Left ventricle myocardium inferior (tissue), 1 donor: Measurements from ENCODE around the gene ITPR1. TPM values are rescaled to one million over a fixed set of nuclear protein-coding genes. Genes with fewer than 3 reads are reported as not detected.

ENCODE experiments used
- DNase-seq: peaks from one replicate; pipeline ENCODE4 v3.0.0-alpha.2; 2020
- H3K27ac ChIP-seq: fragments of 200-600 bp; replicated peaks from 2 replicates; pipeline ENCODE4 v1.8.0; 2021
- H3K27me3 ChIP-seq: fragments of 200-600 bp; 2 replicates; pipeline ENCODE4 v1.8.0; 2021; ENCODE audit warnings: low read depth
- H3K36me3 ChIP-seq: fragments of 200-600 bp; 2 replicates; pipeline ENCODE4 v1.8.0; 2021
- H3K4me1 ChIP-seq: fragments of 200-600 bp; 2 replicates; pipeline ENCODE4 v1.8.0; 2021
- H3K4me3 ChIP-seq: fragments of 200-600 bp; 2 replicates; pipeline ENCODE4 v1.8.0; 2021; ENCODE audit warnings: mild to moderate bottlenecking, moderate library complexity
- H3K9me3 ChIP-seq: fragments of 200-600 bp; replicated peaks from 2 replicates; pipeline ENCODE4 v1.8.0; 2021
- intact Hi-C: fragments of 100-400 bp; cut with micrococcal nuclease; formaldehyde crosslinking; loops from one replicate; pipeline ENCODE4 v1.11.0; 2022
- total RNA-seq: library from RNA; stranded (reverse); fragmentation: NEBNext Ultra II Directional; extraction: Animal tissue kit (Norgen Biotek cat#: 25700); gene quantifications from one replicate; pipeline ENCODE4 v1.2.1, GENCODE V29; 2021
- TF ChIP-seq, protein P1 (sequence below): fragments of 200-600 bp; IDR thresholded peaks from 2 replicates; pipeline ENCODE4 v1.8.0; 2021; ENCODE audit warnings: antibody characterized with exemption, mild to moderate bottlenecking, borderline replicate concordance
- donor health status: DM: no; HTN: yes; CAD: no; lungs with severe emphysema.

The ITPR1 gene
- total RNA-seq, 1 donor from 2014 or later, result 29.0 TPM

DNA sequence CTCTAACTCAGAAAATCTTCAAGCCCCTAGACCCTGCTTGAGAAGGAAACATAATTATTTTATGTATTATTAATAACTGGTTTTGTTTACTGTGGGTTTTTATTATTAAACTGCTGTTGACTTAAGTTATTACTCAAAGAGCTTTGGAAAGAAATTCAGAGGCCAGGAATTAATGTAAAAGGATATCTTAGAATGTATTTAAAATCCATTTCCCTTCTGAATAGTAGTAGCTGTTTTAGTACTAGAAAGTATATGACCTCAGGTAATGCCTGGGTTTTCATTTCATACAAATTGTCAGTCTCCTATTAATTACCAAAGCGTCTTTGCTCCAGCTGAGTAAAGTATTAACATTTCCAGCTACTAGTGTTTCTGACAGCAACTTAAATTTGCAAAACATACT, 223.1 kb downstream of the ITPR1 start:
- Histone ChIP-seq H3K27ac (peak overlapping the region; percentile 57), H3K27me3 (no peaks in the 10 kb centered on the region), H3K4me1 (peaks cover 45% of the 10 kb centered on the region), H3K9me3 (no peaks in the 10 kb centered on the region), H3K4me3 (no peak overlapping the region), H3K36me3 (peaks cover 35% of the 10 kb centered on the region)
- TF ChIP-seq, protein P1, sequence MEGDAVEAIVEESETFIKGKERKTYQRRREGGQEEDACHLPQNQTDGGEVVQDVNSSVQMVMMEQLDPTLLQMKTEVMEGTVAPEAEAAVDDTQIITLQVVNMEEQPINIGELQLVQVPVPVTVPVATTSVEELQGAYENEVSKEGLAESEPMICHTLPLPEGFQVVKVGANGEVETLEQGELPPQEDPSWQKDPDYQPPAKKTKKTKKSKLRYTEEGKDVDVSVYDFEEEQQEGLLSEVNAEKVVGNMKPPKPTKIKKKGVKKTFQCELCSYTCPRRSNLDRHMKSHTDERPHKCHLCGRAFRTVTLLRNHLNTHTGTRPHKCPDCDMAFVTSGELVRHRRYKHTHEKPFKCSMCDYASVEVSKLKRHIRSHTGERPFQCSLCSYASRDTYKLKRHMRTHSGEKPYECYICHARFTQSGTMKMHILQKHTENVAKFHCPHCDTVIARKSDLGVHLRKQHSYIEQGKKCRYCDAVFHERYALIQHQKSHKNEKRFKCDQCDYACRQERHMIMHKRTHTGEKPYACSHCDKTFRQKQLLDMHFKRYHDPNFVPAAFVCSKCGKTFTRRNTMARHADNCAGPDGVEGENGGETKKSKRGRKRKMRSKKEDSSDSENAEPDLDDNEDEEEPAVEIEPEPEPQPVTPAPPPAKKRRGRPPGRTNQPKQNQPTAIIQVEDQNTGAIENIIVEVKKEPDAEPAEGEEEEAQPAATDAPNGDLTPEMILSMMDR, result no peak
- no peak for DNase-seq
- intact Hi-C loops, result loop anchor here (5.0 to 10.0 kb wide), 2 partner anchors 269 to 321 kb away; no protein-coding TSS in a partner anchor

DNA sequence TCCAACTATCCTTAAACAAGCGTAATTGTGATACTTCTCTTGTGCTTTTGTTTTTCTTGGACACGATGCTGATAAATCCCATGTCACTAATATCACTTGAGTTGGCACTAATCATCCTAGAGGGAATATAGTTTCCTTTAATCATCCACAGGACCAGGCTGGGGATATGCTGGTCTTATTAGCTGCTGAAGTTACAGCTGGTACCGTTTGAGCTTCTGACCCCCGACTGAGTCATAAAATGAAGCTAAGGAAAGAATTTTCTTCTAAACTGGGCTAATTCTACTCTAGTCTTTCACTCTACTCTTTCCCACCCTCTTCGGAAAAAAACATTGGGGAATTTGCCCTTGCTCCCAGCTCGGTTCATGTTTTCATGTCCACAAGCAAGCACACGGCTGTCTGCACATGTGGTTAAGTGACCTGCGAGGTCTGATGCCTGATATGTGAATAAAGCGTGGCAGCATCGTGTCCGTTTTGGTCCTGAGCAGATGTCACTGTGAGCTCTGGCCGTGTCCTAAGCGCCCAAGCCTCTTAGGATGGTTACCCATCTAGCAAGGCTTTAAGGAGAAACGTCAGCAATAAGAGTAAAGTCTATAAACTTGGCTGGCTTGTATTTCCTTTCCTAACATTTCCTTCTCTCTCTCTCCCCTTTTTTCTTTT, 223.7 kb downstream of the ITPR1 start:
- no peaks in the 10 kb centered on the region for H3K27me3 ChIP-seq
- peaks cover 35% of the 10 kb centered on the region for H3K36me3 ChIP-seq
- TF ChIP-seq, protein P1, result no peak
- H3K4me1 ChIP-seq, result peaks cover 45% of the 10 kb centered on the region
- intact Hi-C loops, result loop anchor here (5.0 to 10.0 kb wide), 2 partner anchors 268 to 320 kb away; no protein-coding TSS in a partner anchor
- H3K9me3 ChIP-seq, result no peaks in the 10 kb centered on the region
- DNase-seq, result no peak
- peak overlapping the region; percentile 57 for H3K27ac ChIP-seq
- no peak overlapping the region for H3K4me3 ChIP-seq

DNA sequence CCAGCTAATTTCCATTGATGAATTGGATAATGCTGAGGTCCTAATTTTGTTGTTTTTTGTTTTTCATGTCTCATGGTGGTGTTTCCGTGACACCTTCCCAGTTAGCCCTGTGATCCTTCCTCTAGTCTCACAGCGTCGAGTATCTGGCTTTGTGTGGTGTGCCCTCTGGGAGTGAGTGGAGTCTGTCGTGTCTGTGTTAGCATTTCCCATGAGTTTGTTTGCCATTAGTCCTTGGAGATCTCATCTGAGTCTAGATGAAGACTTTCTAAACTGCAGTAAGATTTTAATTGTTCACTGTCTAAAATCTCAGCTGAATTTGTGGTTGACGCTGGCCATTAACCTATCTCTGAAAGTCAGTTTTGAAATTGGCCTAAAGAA, 224.2 kb downstream of the ITPR1 start:
- H3K27ac ChIP-seq, result peak overlapping the region; percentile 57
- DNase-seq, result no peak
- TF ChIP-seq, protein P1, result no peak
- intact Hi-C loops, result loop anchor here (5.0 to 10.0 kb wide), 2 partner anchors 267 to 320 kb away; no protein-coding TSS in a partner anchor
- H3K36me3 ChIP-seq, result peaks cover 34% of the 10 kb centered on the region
- H3K4me1 ChIP-seq, result peaks cover 49% of the 10 kb centered on the region
- H3K4me3 ChIP-seq, result no peak overlapping the region
- no peaks in the 10 kb centered on the region for H3K27me3 ChIP-seq
- H3K9me3 ChIP-seq, result no peaks in the 10 kb centered on the region

DNA sequence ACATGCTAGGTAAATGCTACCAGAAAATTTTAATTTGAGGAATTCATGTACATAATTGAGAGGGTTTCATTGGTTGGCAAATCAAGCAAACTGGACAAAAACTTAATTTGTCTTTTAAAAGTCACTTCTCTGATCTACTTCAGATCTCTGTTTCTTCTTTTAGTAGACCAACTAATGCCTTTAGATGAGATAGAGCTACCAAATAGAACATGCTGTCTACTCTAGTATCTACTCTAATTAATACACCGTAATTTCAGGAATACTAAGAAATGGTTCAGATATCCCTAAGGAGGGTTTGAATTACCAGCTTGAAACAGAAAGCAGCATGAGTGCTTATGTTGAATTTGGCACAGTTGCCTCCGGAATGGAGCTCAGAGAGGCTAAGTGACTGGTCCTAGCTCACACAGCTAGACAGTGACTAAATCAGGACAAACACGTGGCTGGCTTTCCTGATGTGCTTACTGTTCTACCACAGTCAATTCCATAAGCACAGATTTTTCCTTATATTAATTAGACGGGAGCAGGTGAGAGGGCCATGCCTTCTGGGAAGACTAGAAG, 225.1 kb downstream of the ITPR1 start:
- Histone ChIP-seq H3K4me1 (peaks cover 58% of the 10 kb centered on the region), H3K27me3 (no peaks in the 10 kb centered on the region), H3K4me3 (no peak overlapping the region), H3K27ac (peak overlapping the region; percentile 60), H3K36me3 (peaks cover 25% of the 10 kb centered on the region), H3K9me3 (no peaks in the 10 kb centered on the region)
- DNase-seq, result no peak
- intact Hi-C loops, result loop anchor here (5.0 to 10.0 kb wide), 2 partner anchors 267 to 319 kb away; no protein-coding TSS in a partner anchor
- TF ChIP-seq, protein P1, result no peak

DNA sequence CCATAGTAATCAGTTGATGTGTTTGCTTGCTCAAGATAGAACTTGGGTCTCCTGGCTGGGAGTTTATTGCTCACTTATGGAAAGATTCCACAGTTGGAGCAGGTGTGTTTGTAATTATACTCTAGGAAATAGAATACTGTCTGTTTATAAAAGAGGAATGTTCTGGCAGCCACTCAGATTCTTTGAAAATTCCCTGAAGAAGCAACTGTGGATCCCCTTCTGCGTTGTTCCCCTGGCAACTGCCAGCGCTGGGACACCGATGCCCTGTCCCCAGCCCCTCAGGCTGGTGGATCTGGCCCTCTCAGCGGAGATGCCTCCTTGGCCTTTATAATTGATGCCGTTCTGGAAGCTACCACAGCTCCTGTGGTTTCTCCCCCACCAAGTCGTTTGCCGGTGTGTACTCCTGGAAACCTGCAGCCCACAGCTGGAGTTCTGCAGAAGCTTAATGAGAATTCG, 225.9 kb downstream of the ITPR1 start:
- Histone ChIP-seq H3K4me3 (no peak overlapping the region), H3K27ac (peak overlapping the region; percentile 60), H3K27me3 (no peaks in the 10 kb centered on the region), H3K36me3 (peaks cover 16% of the 10 kb centered on the region), H3K4me1 (peaks cover 66% of the 10 kb centered on the region), H3K9me3 (no peaks in the 10 kb centered on the region)
- intact Hi-C loops, result loop anchor here (5.0 to 10.0 kb wide), 2 partner anchors 266 to 318 kb away; no protein-coding TSS in a partner anchor
- DNase-seq, result no peak
- TF ChIP-seq, protein P1, result no peak
